8988T (cell line): ENCODE measurements around the gene DPEP2NB.
"Not testable (repeated sequence)": the region's sequence is repeated elsewhere in the genome, so short reads cannot be mapped to it uniquely, and the experiment has no call there.

Experiments
- DNase-seq: peaks from one replicate; pipeline ENCODE4 v3.0.0; 2011

Gene DPEP2NB

DNA sequence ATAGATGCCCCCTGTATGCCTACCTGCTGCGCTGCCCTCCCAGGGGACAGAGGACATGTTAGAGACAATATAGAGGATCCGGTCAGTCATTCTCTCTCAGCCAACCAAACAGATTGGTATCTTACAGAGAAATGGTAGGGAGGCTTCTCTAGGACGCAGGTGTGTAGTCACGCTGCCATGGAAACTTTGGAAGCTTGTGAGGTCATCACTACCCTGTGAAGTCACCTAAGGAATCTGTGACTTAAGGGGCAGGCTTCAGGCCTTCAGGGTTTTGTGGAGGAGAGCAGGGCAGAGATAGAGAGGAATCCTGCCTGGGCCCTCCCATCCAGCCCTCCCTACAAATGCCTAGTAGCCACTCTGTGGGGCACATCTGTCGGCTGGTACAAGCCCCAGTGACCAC, at the start of gene DPEP2NB:
TSS of gene DPEP2NB (minus strand) at position 231 of the 400 bp plus-strand sequence. CDS start at position 90, 141 bp downstream.
- DNase-seq: no peak

GRCh38 chr16:68064791-68065365, 49.2 kb upstream of the DPEP2NB start:
- DNase-seq: peak; percentile 82

DNA sequence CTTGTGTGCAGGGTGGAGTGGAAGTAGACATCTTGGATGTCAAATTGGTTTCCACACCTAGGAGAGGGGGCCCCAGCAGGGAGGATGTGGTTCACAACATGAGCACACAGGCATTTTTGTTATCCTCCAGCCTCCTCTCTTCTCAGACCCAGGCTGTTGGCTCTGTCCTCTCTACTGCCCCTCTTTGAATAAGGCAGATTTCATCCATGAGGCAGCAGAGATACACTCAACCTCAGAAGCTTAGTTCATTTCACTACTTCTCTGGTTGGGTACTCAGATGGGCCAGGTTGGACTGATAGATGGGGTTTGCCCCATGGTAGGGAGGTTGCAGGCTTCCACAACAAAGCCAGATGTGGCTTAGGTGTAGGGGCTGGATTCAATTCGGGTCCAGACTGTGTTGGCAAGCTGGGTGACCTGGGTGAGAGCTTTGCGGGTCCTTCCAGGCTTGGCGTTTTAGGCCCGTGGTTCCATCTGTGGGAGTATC, 47.2 kb upstream of the DPEP2NB start:
- no peak for DNase-seq

GRCh38 chr16:68061396-68061795, 45.7 kb upstream of the DPEP2NB start:
- DNase-seq: no peak

DNA sequence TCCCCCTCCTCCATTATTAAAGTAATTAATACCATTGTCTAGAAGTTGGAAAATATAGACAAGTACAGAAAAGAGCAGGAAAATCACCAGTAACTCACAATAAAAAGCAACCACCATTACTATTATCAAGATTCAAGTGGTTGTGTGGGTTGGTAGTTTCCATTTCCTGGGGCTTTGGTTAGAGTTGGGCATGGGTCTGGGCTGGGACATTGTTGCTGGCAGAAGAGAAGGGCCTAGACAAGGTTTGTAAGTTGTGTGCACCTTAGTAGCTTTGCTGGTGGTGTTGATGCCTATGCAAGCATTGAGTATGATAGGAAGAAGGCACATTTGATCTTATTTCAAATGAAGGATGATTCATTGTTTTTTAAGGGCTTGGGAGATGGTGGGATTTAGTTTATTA, 44.1 kb upstream of the DPEP2NB start:
- no peak for DNase-seq

- DNase-seq: no peak
Observed at GRCh38 chr16:68055395-68055794, 39.7 kb upstream of the DPEP2NB start.

DNA sequence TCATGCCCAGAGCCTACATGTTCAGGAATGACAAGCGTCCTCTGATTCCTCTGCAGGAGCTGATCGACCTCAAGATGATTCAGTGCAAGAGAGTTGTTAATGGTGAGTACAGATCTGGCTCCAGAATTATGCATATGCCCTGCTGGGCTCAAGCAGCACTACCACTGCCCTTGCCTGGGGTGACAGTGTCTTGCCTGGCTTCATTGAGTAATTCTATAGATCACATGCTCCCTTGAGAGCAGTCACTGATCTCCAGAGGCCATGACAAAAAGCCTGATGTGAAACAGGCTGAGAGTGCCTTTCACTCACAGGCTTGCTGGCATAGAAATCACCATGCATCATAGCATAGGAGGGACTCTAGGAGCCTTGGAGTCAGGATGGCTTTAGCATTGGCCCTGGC, 33.7 kb upstream of the DPEP2NB start:
- no peak for DNase-seq

- no peak for DNase-seq
Observed at GRCh38 chr16:68047987-68048386, 32.3 kb upstream of the DPEP2NB start.

- no peak for DNase-seq
Observed at GRCh38 chr16:68046106-68046505, 30.4 kb upstream of the DPEP2NB start.

GRCh38 chr16:68041783-68042182, 26.1 kb upstream of the DPEP2NB start:
- DNase-seq: no peak

GRCh38 chr16:68040506-68041288, 25.0 kb upstream of the DPEP2NB start:
- DNase-seq: peak; percentile 61

- DNase-seq: no peak
Observed at GRCh38 chr16:68037841-68038597, 22.3 kb upstream of the DPEP2NB start.

DNA sequence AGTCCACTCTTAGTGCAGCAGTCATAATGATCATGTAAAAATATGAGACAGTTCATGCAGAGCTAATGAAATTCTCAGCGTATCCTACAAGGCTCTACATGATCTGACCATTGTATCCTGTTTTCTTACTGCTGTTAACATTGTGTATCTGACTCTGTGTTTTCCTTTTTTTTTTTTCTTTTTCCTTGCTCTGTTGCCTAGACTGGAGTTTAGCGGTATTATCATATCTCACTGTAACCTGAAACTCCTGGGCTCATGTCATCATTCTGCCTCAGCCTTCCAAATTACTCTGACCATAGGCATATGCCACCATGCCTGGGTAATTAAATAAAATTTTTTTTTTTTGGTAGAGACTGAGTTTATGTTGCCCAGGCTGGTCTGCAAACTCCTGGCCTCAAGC, 19.5 kb upstream of the DPEP2NB start:
- no peak for DNase-seq

- no peak for DNase-seq
Observed at GRCh38 chr16:68033101-68033500, 17.4 kb upstream of the DPEP2NB start.

- no peak for DNase-seq
Observed at GRCh38 chr16:68031951-68032350, 16.2 kb upstream of the DPEP2NB start.

- not testable (repeated sequence) for DNase-seq
Observed at GRCh38 chr16:68030108-68030507, 14.4 kb upstream of the DPEP2NB start.

GRCh38 chr16:68028996-68029395, 13.3 kb upstream of the DPEP2NB start:
- no peak for DNase-seq

- DNase-seq: peak; percentile 78
Observed at GRCh38 chr16:68022728-68023537, 7.2 kb upstream of the DPEP2NB start, which contains the start of the genes DDX28 and DUS2. TSS of gene DDX28 (minus strand) at chr16:68023232. CDS start at chr16:68023202, 30 bp downstream. TSS of gene DUS2 (plus strand) at chr16:68023284. CDS start at chr16:68038024, 14,740 bp downstream.

DNA sequence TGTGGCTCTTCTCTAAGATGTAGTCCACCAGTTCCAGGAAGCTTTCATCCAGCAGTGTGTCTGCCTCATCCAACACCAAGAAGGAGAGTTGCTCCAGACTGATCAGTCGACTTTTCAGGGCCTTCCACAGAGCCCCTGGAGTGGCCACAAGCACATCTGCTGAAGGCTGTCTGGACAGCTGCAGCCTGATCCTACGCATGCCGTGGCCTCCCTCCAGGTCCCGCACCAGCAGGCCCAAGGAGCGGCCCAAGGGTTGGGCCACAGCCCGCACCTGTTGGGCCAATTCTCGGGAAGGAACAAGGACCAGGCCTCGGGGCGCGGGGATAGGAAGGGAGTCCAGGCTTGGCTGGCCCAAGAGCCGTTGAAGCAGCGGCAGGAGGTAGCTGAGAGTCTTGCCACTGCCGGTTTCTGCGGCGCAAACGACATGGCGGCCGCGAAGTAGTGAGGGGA, 6.6 kb upstream of the DPEP2NB start:
- DNase-seq: no peak

- no peak for DNase-seq
Observed at GRCh38 chr16:68021490-68021889, 5.8 kb upstream of the DPEP2NB start.

- no peak for DNase-seq
Observed at GRCh38 chr16:68019167-68019680, 3.5 kb upstream of the DPEP2NB start.

GRCh38 chr16:68013440-68013839, 2.3 kb downstream of the DPEP2NB start:
- no peak for DNase-seq
